D721Med (cell line): ENCODE data around the gene BUD23.
"Not testable (repeated sequence)": the region's sequence is repeated elsewhere in the genome, so short reads cannot be mapped to it uniquely, and the experiment has no call there.

Experiments used
- DNase-seq: peaks from one replicate; pipeline ENCODE4 v3.0.0; 2011; ENCODE audit warnings: low spot score; ENCODE audit not compliant: insufficient read length
- FAIRE-seq: peaks from 2 replicates; lab custom pipeline; 2011; peaks lifted over from hg19 to GRCh38; lab: Jason Lieb, UNC
- CTCF ChIP-seq: IDR thresholded peaks from 2 replicates; pipeline ENCODE4 v1.5.1; 2012; ENCODE audit warnings: mild to moderate bottlenecking, control low read depth; ENCODE audit not compliant: insufficient read depth; ENCODE audit errors: missing control alignments

Gene BUD23

GRCh38 chr7:73669288-73669701 is 14.1 kb upstream of the BUD23 start:
- no peak for FAIRE-seq
- no peak for TF ChIP-seq CTCF
- no peak for DNase-seq

DNA sequence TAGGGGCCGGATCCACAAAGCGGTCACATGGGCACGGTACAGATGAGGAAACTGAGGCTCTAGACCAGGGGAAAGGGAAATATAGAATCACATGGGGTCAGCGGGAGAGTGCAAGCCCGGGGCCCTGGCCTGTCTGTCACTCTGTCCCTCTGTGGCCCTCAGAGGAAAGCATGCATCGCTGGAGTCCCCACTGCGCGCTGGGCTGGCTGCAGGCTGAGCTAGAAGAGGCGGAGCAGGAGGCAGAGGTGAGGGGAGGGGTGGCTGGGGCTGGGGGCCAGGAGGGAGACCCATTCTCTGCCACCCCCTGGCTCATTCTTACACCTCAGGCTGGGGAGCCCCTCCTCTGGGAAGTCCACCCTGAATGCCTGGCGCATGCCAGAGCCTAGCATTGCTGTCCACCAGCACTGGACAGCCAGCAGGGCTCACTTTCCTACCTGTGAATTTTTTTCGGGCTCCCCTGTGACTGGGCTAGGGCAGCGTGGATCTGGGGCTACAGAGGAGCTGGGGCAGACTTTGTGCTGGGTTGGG is 13.5 kb upstream of the BUD23 start:
- DNase-seq (no peak), FAIRE-seq (no peak)
- no peak for TF ChIP-seq CTCF

GRCh38 chr7:73671322-73671661 is 12.1 kb upstream of the BUD23 start:
- FAIRE-seq: no peak
- DNase-seq: no peak
- no peak for TF ChIP-seq CTCF

DNA sequence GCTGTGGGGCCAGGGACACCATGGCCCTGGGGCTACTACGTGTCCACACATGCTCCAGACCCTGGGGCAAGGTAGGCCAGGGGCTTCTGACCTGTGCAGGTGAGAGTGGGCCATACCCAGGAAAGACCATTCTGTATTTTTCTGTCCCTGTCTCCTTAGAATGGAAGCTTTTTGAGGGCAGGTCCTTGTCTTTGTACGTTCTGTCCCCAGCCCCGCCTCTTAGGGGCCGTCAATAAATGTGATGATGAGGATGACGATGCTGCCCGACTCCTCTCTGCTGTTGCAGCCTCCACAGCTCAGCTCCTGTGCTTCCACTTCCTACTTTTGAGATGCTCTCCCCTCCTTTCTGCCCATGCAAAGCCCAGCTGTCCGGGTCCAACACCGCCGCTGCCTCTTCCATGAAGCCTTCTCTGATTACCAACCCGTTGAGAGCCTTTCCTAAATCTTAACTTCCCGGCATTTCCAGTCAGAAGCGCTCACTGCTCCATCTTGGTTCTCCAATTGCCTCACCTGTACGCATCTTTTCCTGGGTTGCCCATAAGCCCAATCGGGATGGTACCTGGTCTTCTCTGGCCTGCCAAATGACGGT is 11.4 kb upstream of the BUD23 start:
- no peak for TF ChIP-seq CTCF
- DNase-seq (no peak), FAIRE-seq (no peak)

DNA sequence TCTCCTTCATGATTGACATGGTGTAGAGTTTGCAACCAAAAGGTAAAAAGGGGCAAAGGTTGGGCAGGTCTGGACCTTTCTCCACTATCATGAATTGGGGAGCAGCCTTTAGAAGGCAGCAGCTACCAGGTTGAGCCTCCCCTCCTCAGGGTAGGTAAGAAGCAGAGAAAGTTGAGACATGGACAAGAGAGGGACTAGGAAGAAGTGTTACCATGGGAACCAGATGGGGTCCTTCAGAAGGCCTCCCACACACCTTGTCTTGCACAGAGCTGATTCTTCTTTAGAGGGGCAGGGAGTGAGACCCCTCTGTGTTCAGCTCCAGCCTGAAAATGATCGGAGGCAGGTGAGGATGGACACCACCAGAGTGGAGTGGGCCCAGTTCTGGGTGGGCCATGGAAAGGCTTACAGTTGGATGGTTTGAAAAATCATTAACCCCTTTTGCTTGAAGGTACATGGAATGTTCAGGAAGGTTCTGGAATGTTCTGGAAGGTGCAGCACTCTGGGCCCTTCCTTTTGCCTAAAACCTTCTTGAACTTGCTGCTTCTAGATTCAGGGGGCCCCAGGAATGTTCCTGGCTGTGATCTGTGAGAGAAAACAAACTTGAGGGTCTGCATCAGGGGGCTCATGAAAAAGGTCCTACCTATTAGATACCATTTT is 8.8 kb upstream of the BUD23 start:
- no peak for FAIRE-seq

DNA sequence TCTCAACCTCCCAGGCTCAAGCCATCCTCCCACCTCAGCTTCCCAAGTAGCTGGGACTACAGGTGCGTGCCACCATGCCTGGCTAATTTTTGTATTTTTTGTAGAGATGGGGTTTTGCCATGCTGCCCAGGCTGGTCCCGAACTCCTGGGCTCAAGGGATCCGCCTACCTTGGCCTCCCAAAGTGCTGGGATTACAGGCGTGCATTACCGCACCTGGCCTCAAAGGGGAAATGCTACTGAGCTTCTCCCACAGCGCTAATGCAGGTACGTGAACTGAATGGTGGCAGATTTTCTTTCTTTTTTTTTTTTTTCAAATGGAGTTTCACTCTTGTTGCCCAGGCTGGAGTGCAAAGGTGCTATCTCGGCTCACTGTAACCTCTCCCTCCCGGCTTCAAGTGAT is 7.3 kb upstream of the BUD23 start:
- not testable (repeated sequence) for DNase-seq, FAIRE-seq

More for the DNA sequence above, 8.8 kb upstream of the BUD23 start:
- no peak for DNase-seq
- no peak for TF ChIP-seq CTCF

DNA sequence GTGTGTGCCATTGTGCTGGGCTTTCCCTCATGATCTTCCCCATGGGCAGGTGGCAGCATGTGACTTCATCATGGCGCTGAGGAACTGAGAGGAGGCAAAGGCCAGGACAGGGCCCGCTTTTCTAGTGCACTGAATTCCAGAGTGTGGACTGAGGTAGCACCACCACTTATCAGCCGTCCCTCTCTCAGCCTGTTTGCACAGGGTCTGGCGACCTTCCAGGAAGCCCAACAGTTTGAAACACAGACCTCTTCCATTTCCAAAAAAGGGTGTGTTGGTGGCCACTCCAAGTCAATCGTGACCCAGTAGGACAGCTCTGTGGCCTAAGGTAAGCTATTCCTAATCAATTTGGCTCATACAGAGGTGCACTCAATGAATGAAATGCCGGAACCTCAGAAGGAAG is 4.5 kb upstream of the BUD23 start:
- DNase-seq: no peak
- no peak for FAIRE-seq
- no peak for TF ChIP-seq CTCF
